Suprapubic skin (tissue), 4 donors: ENCODE data around the gene NBPF6.

Source experiments
- CTCF ChIP-seq, 2 donors: fragments of 200-600 bp in 1 of 2; fragments of 450-650 bp in 1 of 2; sonication (generic) in 1 of 2; IDR thresholded peaks; one replicate each; pipeline ENCODE4 v1.5.1; 2016 to 2019; ENCODE audit warnings: antibody characterized with exemption in 2 of 2, mild to moderate bottlenecking in 1 of 2, moderate library complexity in 1 of 2
- EP300 ChIP-seq: sonication (generic); formaldehyde crosslinking; IDR thresholded peaks from one replicate; pipeline ENCODE4 v1.6.1; 2017; ENCODE audit warnings: antibody characterized with exemption
- POLR2A ChIP-seq, 2 donors: fragments of 450-650 bp; IDR thresholded peaks; one replicate each; pipeline ENCODE4 v1.6.1; 2017; ENCODE audit warnings: antibody characterized with exemption in 2 of 2, mild to moderate bottlenecking in 2 of 2, moderate library complexity in 2 of 2
- POLR2AphosphoS5 ChIP-seq, 3 donors: sonication (generic); formaldehyde crosslinking; IDR thresholded peaks; one replicate each; pipeline ENCODE4 v1.6.1; 2017; ENCODE audit warnings: antibody characterized with exemption in 3 of 3

GRCh38 chr1:108512239-108513043 lies 62.3 kb downstream of the NBPF6 start:
- peak; percentile 72 to 79 for TF ChIP-seq CTCF (IDR thresholded peaks at IDR 0.05)
- TF ChIP-seq POLR2A (IDR thresholded peaks at IDR 0.05), result no peak
- TF ChIP-seq POLR2AphosphoS5 (IDR thresholded peaks at IDR 0.05), result no peak
- no peak for TF ChIP-seq EP300
